Ishikawa (cell line): Measurements from ENCODE around the gene ST8SIA2.

Experiments used
- CEBPB ChIP-seq: IDR thresholded peaks from 2 replicates; pipeline ENCODE4 v1.6.1; 2012
- CREB1 ChIP-seq: IDR thresholded peaks from 2 replicates; pipeline ENCODE4 v1.6.1; 2012; ENCODE audit warnings: low read depth
- EGR1 ChIP-seq: IDR thresholded peaks from 2 replicates; pipeline ENCODE4 v1.6.1; 2012
- EP300 ChIP-seq: IDR thresholded peaks from 2 replicates; pipeline ENCODE4 v1.6.1; 2012; ENCODE audit warnings: borderline replicate concordance
- FOXM1 ChIP-seq: IDR thresholded peaks from 2 replicates; pipeline ENCODE4 v1.6.1; 2012; ENCODE audit warnings: low read depth, borderline replicate concordance
- MAX ChIP-seq: IDR thresholded peaks from 2 replicates; pipeline ENCODE4 v1.6.1; 2012
- NFIC ChIP-seq: IDR thresholded peaks from 2 replicates; pipeline ENCODE4 v1.6.1; 2012
- RAD21 ChIP-seq: IDR thresholded peaks from 2 replicates; pipeline ENCODE4 v1.6.1; 2012; ENCODE audit warnings: low read depth
- REST ChIP-seq: IDR thresholded peaks from 2 replicates; pipeline ENCODE4 v1.6.1; 2012; ENCODE audit warnings: low read depth, mild to moderate bottlenecking
- TAF1 ChIP-seq: IDR thresholded peaks from 2 replicates; pipeline ENCODE4 v1.6.1; 2012; ENCODE audit warnings: low read depth, mild to moderate bottlenecking
- TCF12 ChIP-seq: IDR thresholded peaks from 2 replicates; pipeline ENCODE4 v1.6.1; 2012; ENCODE audit warnings: low read depth
- TEAD4 ChIP-seq: IDR thresholded peaks from 2 replicates; pipeline ENCODE4 v1.6.1; 2012
- USF1 ChIP-seq: IDR thresholded peaks from 2 replicates; pipeline ENCODE4 v1.6.1; 2012
- YY1 ChIP-seq: IDR thresholded peaks from 2 replicates; pipeline ENCODE4 v1.6.1; 2012; ENCODE audit warnings: low read depth
- ZBTB7A ChIP-seq: IDR thresholded peaks from 2 replicates; pipeline ENCODE4 v1.6.1; 2012; ENCODE audit warnings: low read depth

ST8SIA2 gene

GRCh38 chr15:92400573-92400972 is 6.9 kb downstream of the ST8SIA2 start:
- no peak for TF ChIP-seq RAD21

- TF ChIP-seq FOXM1: no peak
- no peak for TF ChIP-seq REST
- TF ChIP-seq USF1: no peak
- no peak for TF ChIP-seq MAX
- no peak for TF ChIP-seq TEAD4
Measured at GRCh38 chr15:92400980-92401787, 7.5 kb downstream of the ST8SIA2 start.

GRCh38 chr15:92402751-92403150 is 9.1 kb downstream of the ST8SIA2 start:
- no peak for TF ChIP-seq NFIC
- TF ChIP-seq RAD21: no peak
- no peak for TF ChIP-seq ZBTB7A
- TF ChIP-seq TEAD4: no peak
- no peak for TF ChIP-seq USF1
- TF ChIP-seq EGR1: no peak
- TF ChIP-seq MAX: no peak
- no peak for TF ChIP-seq REST
- no peak for TF ChIP-seq TCF12
- no peak for TF ChIP-seq CREB1
- no peak for TF ChIP-seq YY1
- TF ChIP-seq CEBPB: no peak
- TF ChIP-seq TAF1: no peak

GRCh38 chr15:92405942-92406341 is 12.3 kb downstream of the ST8SIA2 start:
- TF ChIP-seq EP300 (no peak), EGR1 (no peak), CREB1 (no peak), MAX (no peak), FOXM1 (no peak), USF1 (no peak), REST (no peak), TCF12 (no peak), ZBTB7A (no peak), YY1 (no peak), TEAD4 (no peak), TAF1 (no peak), NFIC (no peak), RAD21 (no peak), CEBPB (no peak)
